Mesothelial cell of epicardium (in vitro differentiated cells): ENCODE data around the gene FMN2. TPM values are rescaled to one million over a fixed set of nuclear protein-coding genes. Genes with fewer than 3 reads are reported as not detected.

ENCODE experiments used
- DNase-seq, 2 experiments: peaks; one replicate each; pipeline ENCODE4 v3.0.0; 2021; ENCODE audit warnings: low spot score in 2 of 2; ENCODE audit not compliant: unreplicated experiment in 2 of 2
- H3K27ac Mint-ChIP-seq: 2 replicates; pipeline ENCODE4 v1.8.0; 2021; ENCODE audit warnings: mixed read lengths
- H3K27me3 Mint-ChIP-seq: 2 replicates; pipeline ENCODE4 v1.8.0; 2021; ENCODE audit warnings: low read depth, mixed read lengths
- H3K36me3 Mint-ChIP-seq: 2 replicates; pipeline ENCODE4 v1.8.0; 2021; ENCODE audit warnings: mixed read lengths
- H3K4me1 Mint-ChIP-seq: 2 replicates; pipeline ENCODE4 v1.8.0; 2021; ENCODE audit warnings: mixed read lengths
- H3K4me3 Mint-ChIP-seq: 2 replicates; pipeline ENCODE4 v1.8.0; 2021; ENCODE audit warnings: mild to moderate bottlenecking, moderate library complexity, mixed read lengths
- H3K9me3 Mint-ChIP-seq: 2 replicates; pipeline ENCODE4 v1.8.0; 2021; ENCODE audit warnings: mixed read lengths
- CTCF ChIP-seq: fragments of 200-600 bp; sonication (generic); IDR thresholded peaks from one replicate; pipeline ENCODE4 v1.5.0; 2021; ENCODE audit warnings: antibody characterized with exemption; ENCODE audit not compliant: unreplicated experiment
- total RNA-seq: library from RNA; stranded (reverse); gene quantifications from 3 replicates; pipeline ENCODE4 v1.2.1, GENCODE V29; 2021

The FMN2 gene
- total RNA-seq, 1 donor from 2014 or later: 0.54 TPM

- H3K9me3 Mint-ChIP-seq: no peaks in the 10 kb centered on the region
- no peaks in the 10 kb centered on the region for H3K4me1 Mint-ChIP-seq
- peaks cover 14% of the 10 kb centered on the region for H3K27me3 Mint-ChIP-seq
- no peak overlapping the region for H3K4me3 Mint-ChIP-seq
- DNase-seq: no peak
- H3K27ac Mint-ChIP-seq: no peak overlapping the region
- TF ChIP-seq CTCF: no peak
- no peaks in the 10 kb centered on the region for H3K36me3 Mint-ChIP-seq
Measured at GRCh38 chr1:240284656-240285414, 193.2 kb downstream of the FMN2 start.

GRCh38 chr1:240285540-240285939 is 193.9 kb downstream of the FMN2 start:
- H3K36me3 Mint-ChIP-seq: no peaks in the 10 kb centered on the region
- TF ChIP-seq CTCF: no peak
- no peak overlapping the region for H3K4me3 Mint-ChIP-seq
- H3K27ac Mint-ChIP-seq: no peak overlapping the region
- H3K9me3 Mint-ChIP-seq: no peaks in the 10 kb centered on the region
- no peaks in the 10 kb centered on the region for H3K4me1 Mint-ChIP-seq
- DNase-seq: no peak
- H3K27me3 Mint-ChIP-seq: peaks cover 14% of the 10 kb centered on the region

GRCh38 chr1:240287722-240288121 is 196.0 kb downstream of the FMN2 start:
- Mint-ChIP-seq H3K9me3 (no peaks in the 10 kb centered on the region), H3K27ac (no peak overlapping the region), H3K4me1 (no peaks in the 10 kb centered on the region), H3K36me3 (no peaks in the 10 kb centered on the region), H3K4me3 (no peak overlapping the region), H3K27me3 (peaks cover 21% of the 10 kb centered on the region)
- no peak for DNase-seq
- no peak for TF ChIP-seq CTCF

- Mint-ChIP-seq H3K4me3 (no peak overlapping the region), H3K27me3 (peaks cover 8% of the 10 kb centered on the region), H3K9me3 (peaks cover 6% of the 10 kb centered on the region), H3K27ac (no peak overlapping the region), H3K4me1 (peaks cover 7% of the 10 kb centered on the region), H3K36me3 (no peaks in the 10 kb centered on the region)
- TF ChIP-seq CTCF: no peak
- no peak for DNase-seq
Measured at GRCh38 chr1:240293706-240294105, 202.0 kb downstream of the FMN2 start.

- Mint-ChIP-seq H3K27ac (no peak overlapping the region), H3K36me3 (no peaks in the 10 kb centered on the region), H3K27me3 (peaks cover 8% of the 10 kb centered on the region), H3K4me1 (peaks cover 7% of the 10 kb centered on the region), H3K9me3 (peaks cover 6% of the 10 kb centered on the region), H3K4me3 (no peak overlapping the region)
- no peak for DNase-seq
- TF ChIP-seq CTCF: no peak
Measured at GRCh38 chr1:240294566-240294965, 202.9 kb downstream of the FMN2 start.
